HG02938 (cell line): ENCODE data around the gene AQP1.

Source experiments
- ATAC-seq: cut with Tn5 transposase; IDR thresholded peaks from one replicate; pipeline ENCODE4 v1.9.1; 2021; ENCODE audit warnings: mild to moderate bottlenecking, moderate library complexity; ENCODE audit not compliant: unreplicated experiment

AQP1 gene

DNA sequence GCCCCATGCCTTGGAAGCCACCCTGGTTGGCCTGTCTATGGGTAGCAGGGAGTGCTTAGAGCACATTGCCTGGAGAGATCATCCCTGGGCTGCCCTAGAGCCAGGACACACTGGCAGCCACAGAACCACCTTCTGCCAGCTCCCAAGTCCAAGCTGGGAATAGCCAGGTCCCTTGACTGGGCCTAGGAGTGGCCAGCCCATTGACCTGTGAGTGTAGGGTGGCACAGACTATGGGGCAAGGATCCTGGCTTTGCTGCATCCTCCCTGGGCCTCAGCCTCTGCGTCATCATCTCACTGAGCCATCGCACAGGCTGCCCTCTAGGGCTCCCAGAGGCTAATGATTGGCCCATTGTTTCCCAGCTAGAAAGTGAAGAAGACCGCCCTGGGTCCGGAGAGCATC is 7.0 kb downstream of the AQP1 start:
- no peak for ATAC-seq

DNA sequence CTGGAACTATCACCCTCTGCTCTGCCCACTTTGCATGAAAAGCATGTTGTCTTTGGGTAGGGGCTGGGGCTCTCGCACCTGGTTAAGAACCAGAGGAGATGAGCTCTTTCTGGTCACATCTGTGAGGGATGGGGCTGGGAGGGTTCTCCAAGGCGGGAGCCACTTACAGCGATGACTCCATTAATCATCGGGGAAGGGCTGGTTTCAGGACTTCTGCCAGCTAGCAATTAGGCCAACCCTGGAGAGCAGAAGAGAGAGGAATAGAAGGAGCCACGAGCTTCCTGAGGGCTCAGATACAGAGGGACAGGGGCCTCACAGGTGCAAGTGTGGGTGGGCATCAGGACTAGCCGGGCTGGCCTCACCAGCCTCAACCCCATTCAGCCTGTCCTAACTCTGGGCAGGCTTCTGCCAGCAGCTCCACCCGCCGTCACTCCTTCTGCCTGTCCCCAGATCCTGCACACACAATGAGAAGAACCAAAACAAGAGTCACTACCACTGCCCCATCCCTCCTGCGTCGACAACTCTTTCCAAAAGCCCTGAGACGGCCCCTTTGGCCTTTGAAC is 8.4 kb downstream of the AQP1 start:
- ATAC-seq, result no peak

GRCh38 chr7:30920584-30921539 is 9.2 kb downstream of the AQP1 start:
- no peak for ATAC-seq

- ATAC-seq, result no peak
Measured at GRCh38 chr7:30921540-30922401, 10.1 kb downstream of the AQP1 start.

DNA sequence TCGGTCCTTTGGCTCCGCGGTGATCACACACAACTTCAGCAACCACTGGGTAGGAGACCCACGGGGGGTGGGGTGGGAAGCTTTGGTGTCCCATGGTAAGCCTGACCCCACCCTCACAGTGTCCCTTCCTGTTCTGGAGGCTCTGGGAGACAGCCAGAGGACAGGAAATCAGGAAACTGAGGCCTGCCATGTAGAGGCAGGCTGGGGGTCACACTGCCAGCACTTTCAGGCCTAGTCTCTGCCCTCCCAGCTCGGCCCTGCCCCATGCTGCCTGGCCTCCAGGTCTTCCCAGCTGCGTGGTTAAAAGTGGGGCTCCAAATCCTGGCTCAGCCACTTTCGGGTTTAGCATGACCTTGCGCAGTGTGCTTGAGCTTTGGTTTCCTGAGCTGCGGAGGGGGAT is 10.9 kb downstream of the AQP1 start:
- no peak for ATAC-seq

GRCh38 chr7:30923009-30923773 is 11.5 kb downstream of the AQP1 start:
- ATAC-seq, result no peak

- ATAC-seq, result no peak
Measured at GRCh38 chr7:30923774-30924413, 12.2 kb downstream of the AQP1 start.

GRCh38 chr7:30924624-30925023 is 13.0 kb downstream of the AQP1 start:
- no peak for ATAC-seq

GRCh38 chr7:30925117-30925516 is 13.5 kb downstream of the AQP1 start:
- ATAC-seq, result no peak

- ATAC-seq, result no peak
Measured at GRCh38 chr7:30925913-30926312, 14.3 kb downstream of the AQP1 start.

DNA sequence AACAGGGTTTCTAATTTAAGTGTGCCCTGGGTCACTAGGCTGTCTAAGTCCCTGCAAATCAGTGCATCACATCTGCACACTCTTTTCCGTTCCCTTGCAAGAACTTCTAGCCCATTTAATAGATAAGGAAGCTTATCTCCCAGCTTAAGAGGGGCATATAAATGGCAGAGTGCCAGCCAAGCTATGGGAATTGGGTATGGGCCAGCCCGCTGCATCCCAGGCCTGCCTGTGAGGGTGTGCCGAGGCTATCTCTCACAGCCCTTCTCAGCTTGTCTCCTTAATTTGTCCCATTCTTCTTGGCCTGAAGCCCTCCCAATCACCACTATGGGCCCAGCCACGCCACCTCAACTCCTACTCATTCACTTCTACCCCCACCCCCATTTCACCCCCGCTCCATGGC is 14.7 kb downstream of the AQP1 start:
- ATAC-seq, result no peak

DNA sequence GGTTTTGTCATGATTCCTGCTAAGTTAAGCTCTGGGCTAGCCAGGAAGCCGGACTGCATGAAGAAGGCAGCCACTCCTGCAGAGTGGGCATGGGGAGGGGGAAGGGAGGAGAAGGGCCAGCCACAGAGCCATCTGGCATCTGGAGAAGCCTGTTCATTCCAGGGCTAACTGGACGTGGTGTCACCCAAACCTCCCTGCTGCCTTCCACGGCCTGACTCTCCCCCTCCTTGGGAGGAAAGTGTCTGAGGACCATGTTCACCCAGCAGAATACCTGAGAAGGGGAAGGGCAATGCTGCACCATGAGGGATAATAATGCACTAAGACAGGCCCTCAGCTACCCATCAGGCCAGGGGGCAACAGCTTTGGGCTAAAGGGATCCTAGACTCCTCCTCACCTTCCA is 15.4 kb downstream of the AQP1 start:
- ATAC-seq, result no peak

DNA sequence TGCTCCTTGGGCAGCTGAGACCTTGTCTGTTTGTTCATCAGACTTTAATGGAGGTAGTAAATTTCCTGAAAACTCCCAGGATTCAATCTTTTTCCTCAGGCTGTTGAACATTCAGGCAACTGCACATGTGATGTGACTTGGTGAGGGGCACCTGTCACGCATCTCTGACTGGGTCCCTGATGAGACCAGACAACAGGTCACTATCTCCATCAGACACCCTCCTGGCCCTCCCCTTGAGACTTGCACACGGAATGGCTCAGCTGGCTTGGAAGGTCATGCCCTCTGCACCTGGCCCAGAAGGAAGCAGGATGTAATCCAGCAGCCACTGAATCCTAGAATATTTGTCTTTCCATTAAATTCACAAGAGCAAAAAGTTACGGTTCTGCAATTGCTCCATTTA is 15.9 kb downstream of the AQP1 start:
- no peak for ATAC-seq

GRCh38 chr7:30928254-30928872 is 16.7 kb downstream of the AQP1 start:
- no peak for ATAC-seq

DNA sequence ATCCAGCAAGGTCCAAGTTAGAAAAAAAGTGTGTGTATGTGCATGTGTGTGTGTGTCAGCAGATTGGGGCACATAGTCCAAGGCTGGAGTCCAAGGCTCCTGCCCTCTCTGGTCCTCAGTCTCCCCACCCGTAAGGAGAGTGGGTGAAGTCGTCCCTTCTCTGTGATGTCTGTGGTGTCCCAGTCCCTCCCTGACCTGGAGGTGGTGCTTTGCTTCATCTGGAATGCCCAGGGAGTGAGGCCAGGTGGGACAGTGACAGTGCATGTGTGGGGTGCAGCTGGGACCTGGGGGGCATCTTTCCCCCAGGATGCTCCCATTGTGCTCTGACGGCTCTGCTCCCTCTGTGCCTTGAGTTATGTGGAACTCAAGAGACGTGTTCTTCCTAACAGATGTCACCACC is 18.0 kb downstream of the AQP1 start:
- no peak for ATAC-seq

- no peak for ATAC-seq
Measured at GRCh38 chr7:30930621-30931020, 19.0 kb downstream of the AQP1 start.

GRCh38 chr7:30931161-30931928 is 19.7 kb downstream of the AQP1 start:
- no peak for ATAC-seq

DNA sequence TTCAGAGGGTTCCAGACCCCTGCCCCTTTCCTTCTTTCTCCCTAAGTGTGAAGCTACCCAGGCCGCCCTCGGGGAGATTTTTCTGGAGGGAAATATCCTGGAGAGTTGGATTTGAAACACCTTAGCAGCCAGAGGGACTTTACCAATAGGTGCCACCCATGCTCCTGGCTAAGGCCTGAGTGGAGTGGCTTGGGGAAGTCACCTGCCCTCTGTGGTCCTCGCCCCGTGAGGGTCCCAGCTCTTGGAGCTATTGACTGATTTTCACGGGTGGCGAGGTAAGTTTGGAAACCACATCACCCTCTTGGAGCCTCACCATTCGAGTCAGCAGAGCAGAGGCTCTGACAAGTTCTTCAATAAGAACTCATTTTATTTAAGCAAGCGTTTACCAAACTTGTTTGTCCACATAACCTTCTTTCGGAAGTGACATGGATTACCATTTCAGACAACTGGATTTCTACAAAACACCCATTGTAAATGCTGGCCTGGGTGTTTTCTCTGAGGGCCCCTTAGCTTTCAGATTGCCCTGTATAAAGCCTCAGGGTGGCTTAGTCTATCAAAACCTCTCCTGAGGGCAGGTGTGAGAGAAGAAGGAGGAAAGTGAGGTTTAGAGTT is 20.4 kb downstream of the AQP1 start:
- no peak for ATAC-seq

GRCh38 chr7:30932562-30932961 is 20.9 kb downstream of the AQP1 start:
- ATAC-seq, result no peak
